Epidermal melanocyte (primary cell): ENCODE data around the gene ADAM15.

Source experiments
- DNase-seq: peaks from one replicate; pipeline ENCODE4 v3.0.0; 2011; ENCODE audit warnings: low spot score; ENCODE audit not compliant: insufficient read length

ADAM15 gene

GRCh38 chr1:155050560-155051341, at the start of gene ADAM15:
TSS of gene ADAM15 (plus strand) at chr1:155051316. CDS start at chr1:155051387, 71 bp downstream.
- DNase-seq, result peak; percentile 96

DNA sequence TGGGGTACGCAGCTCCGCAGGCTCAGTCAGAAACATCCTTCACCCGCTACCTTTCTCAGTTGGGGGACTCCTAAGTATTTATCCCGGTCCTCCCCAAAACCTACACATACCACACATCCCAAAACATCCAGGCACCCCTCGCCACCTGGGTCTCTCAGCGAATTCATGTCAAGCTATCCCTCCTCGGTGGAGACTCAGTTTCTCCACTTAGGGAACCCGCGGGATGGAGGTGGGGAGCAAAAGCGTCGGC, 49.8 kb upstream of the ADAM15 start:
- DNase-seq, result no peak

DNA sequence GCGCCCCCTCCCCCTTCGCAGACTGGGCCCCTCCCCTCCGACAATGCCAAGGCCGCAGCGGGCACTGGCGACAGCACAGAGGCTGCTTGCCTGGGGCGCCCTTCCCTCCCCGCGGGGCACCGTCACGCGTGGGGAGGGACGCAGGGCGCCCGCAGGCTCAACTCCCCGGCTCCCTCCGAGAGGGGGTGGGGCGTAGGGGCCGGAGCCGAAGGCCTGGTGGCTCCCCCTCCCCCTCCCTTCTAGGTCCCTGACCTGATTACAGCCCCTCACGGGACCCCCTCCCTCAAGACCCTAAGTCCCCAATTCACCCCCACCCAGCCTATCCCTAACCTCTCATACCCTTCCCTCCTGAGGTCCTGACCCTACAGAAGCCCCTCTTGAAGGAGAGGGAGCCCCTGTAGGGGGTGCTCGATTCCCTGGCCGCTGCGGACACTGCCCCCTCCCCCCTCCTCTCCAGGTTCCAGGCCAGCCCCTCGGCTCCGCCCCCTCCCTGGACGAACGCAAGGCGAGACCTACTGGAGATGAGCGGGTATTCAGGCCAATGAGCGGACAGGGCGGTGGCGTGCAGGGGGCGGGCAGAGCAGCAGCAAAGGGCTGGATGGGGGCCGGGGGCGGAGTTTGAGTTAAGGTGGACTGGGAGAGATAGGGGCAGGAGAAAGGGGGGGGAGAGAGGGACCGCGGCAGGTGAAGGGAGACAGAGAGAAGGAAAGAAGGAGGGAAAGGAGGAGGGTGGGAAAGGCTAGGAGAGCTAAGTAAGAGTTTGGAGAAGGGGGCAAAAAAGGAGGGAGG, 49.2 kb upstream of the ADAM15 start:
- DNase-seq, result peak; percentile 99

- no peak for DNase-seq
Measured at GRCh38 chr1:155002464-155003226, 48.5 kb upstream of the ADAM15 start, which contains the start of gene ZBTB7B. TSS of gene ZBTB7B (plus strand) at chr1:155002802. CDS start at chr1:155014661, 11,859 bp downstream.

DNA sequence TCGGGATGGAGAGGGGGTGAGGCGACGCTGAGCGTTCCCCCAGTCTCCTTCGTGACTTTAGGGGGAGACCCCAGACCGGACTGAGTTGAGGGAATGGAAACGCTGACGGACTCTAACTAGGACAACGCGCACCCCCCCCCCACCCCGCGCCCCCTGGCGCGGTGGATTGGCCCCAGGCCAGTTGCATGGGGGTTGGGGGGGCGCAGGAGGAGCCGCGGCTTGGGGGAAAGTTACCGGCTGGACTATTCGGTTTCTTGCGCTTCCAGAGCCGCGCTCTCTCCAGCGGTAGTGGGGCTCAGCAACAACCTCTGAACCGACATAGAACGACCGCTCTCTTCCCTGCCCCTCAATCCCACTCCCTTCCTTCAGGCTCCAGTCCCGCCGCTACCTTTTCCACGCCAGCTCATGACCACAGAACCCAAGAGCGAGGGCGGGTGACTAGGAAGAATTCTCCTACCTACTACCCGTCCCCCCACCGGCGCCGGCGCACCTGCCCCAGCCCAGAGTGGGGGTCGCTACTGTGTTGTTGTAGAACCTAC, 47.8 kb upstream of the ADAM15 start:
- no peak for DNase-seq

DNA sequence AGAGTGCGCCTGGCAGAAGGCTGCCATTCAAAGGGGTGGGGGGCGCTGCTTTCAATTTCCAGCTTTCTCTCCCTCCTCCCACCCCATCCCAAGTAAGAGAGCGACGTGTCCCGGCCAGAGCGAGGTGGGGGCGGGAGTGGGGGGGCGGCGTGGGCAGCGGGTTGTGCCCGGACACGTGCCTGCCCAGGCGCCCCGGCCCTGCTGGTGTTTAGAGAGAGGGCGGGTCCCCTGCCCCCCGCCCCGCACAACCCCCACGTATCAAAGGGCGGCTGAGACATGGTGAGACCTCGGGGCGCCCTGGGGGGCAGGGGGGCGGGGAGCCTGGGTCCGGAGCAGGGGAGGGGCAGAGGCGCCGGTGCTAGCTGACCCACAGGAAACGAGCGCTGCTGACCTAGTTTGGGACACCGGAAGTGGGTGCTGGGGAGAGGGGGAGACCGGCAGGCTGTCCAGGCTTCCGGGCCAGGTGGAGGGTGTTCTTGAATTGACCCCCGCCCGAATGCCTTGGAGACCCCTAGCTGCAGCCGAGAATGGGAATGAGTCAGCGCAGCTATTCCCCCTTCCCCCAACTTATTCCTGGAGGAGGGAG, 47.3 kb upstream of the ADAM15 start:
- DNase-seq, result no peak

DNA sequence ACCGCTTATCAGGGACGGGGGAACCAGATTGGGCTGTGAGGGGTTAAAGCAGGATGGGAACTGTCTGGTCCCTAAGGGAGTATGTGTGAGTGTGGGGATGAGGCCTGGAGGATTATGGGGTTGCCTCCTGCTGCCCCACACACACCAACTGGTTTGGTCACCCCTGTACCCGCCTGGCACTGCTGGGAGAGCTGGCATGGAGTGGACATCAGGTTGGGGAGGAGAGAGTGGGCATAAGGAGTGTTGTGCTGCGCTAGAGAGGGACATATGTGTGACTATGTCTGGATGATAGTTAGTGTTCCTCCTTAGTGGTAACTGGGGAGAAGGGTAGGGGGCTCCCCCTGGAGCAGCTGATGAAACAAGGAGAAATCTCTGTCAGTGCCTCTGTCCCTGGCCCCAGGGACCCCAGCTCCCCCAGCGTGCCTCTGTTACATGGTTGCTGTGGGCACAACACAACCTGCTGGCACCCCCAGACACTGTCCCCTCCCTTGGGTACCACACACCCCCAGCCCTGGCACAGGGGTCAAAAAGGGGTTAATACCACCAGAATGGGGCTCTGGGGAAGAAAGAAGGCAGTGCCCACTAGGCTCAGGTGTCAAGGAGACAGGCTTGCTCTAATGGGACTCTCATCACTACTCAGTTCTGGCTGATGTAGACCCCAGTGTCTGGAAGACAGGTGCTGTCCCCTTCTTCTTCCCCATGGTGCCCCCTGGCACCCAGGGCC, 46.6 kb upstream of the ADAM15 start:
- DNase-seq, result no peak

DNA sequence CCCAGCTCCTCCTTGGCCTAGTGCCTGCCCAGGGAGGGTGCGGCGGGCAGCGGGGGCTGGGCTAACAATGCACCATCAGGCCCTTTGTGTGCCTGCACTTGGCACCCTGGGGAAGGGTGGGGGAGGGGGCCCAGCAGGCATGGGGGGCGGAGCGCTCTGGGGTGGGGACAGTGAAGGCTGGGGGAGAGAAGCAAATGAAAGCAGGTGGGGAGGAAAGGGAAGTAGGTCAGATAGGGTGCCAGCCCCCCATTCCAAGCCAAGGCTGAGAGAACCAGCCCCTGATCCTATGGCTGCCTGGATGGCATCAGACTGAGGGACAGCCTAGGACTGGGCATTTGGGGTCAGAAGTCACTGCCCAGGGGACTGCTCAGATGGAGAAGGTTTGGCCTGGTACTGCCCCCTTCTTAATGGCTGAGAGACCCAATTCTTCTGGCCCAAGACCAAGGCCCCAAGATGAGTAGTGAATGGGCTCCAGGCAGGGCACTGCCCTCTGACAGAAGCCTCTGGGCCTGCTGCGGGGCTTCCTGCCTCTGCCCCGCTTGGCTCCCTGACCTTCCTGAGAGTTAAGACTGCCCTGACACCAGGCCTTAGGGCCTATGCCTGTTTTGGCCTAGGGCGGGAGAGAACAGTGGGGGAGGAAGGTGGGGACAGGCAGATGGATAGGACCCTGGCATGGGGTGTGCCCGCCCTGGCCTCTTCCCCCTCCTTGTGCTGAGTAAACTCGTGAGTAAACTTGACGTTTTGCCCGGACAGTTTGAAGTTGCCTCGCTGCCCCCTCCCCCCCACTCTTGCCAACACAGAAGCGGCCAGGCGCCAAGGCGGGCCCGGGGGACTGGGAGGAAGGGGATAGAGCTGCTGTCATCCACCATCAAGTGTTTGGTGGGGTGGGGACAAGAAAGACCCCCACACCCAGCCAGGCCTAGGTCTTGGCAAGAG, 45.8 kb upstream of the ADAM15 start:
- DNase-seq, result no peak

DNA sequence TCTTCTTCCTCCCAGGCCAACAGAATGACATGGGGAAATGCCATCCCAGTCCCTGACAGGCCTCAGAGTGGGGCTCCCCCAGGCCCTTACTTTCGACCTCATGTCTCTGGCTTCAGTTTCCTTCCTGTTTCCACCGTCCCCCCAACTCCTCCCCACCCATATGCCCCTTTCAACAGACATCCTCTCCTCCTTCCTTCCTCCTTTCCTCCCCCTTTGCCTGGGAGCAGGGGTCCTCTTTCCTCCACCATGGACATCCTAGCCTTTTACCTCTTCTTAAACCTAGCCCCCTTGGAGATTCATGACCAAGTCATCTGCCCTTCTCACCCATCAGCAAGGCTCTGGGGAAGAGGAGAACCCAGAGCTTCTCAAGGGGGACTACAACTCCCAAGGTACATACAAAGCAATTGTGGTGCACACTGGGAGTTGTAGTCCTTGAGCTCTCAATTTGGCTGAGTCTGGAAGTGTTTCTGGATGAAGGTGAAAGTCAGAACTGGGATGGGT, 44.5 kb upstream of the ADAM15 start:
- no peak for DNase-seq

GRCh38 chr1:155007251-155007828, 43.8 kb upstream of the ADAM15 start:
- no peak for DNase-seq

- DNase-seq, result no peak
Measured at GRCh38 chr1:155008015-155008941, 42.8 kb upstream of the ADAM15 start.

GRCh38 chr1:155009221-155009711, 41.9 kb upstream of the ADAM15 start:
- DNase-seq, result no peak

DNA sequence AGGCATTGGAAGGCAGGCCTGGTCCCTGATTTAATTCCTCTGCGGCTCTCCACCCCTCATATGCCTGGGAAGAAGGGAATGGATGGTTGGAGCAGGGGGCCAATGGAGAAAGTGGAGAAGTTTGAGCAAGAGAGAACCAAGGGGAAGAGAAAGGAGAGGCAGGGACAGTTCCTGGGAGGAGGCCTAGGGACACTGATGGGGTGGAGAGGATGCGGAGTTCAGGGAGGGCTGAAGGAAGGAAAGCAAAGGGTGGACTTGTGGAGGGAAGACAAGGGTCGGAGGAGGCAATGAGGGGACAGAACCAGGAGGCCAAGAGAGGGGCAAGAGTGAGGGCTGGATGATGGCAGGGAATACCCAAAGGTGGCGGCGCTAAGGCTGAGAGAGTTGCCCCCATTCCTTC, 41.4 kb upstream of the ADAM15 start:
- DNase-seq, result no peak

GRCh38 chr1:155010211-155010918, 40.8 kb upstream of the ADAM15 start:
- no peak for DNase-seq

- no peak for DNase-seq
Measured at GRCh38 chr1:155011004-155011416, 40.1 kb upstream of the ADAM15 start.

DNA sequence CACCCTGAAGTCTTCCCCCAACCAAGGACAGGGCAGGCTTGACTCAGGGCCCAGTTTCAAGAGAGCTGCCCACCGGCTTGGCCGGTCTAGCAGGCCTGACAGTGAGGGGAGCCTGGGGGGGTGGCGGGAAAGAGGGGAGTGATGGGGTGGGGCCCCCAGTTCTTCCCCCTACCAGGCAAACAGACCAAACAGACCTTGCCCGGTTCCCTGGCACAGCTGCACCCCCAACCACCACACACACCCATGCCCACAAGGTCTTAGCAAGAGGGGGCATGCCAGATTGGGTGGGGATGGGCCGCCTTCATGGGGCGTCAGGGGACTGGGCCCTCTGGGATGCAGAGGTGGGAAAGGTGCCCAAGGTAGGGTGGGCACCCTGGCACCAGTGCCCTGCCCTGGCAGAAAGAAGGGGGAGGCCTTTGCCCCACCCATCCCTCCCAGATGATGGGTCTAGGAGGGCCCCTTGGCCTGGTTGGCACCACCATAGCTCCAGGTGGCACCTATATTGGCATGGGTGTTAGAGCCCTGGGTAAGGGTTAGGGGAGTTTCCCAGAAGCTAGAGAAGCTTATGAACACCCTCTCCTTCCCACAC, 39.6 kb upstream of the ADAM15 start:
- no peak for DNase-seq

DNA sequence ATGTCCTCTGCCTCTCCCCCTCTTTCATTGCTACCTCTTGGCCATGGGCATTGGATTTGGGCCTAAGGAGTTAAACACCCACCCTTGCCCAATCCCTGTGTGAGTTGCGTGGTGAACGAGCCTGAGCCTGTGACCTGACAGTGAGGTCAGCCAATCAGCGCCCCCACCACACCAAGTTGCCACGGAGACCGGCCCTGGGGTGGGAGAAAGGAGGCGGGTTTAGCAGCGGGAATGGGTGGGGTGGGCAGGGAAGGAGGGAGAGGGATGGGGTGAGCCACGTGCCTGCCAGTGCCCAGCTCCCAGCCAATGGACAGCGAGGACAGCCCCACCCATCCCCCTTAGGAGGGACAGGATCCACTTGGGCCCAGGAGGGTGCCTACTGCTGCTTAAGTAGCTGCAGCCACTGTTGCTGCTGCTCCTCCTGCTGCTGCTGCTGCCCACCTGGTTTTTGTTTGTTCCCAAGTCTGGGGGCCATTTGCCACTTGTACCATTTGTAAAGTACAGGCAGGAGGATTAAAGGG, 39.0 kb upstream of the ADAM15 start:
- DNase-seq, result peak; percentile 79
